Activated gamma-delta T cell treated with Interleukin-2 at 50 U/mL for 16 hours (primary cell): Measurements from ENCODE around the gene DAGLA.

Experiments used
- DNase-seq: peaks from one replicate; pipeline ENCODE4 v3.0.0-alpha.2; 2020

The DAGLA gene

GRCh38 chr11:61768376-61769076 is 88.3 kb downstream of the DAGLA start:
- no peak for DNase-seq

- no peak for DNase-seq
Measured at GRCh38 chr11:61769169-61769920, 89.2 kb downstream of the DAGLA start.

GRCh38 chr11:61769946-61770683 is 89.9 kb downstream of the DAGLA start:
- no peak for DNase-seq

GRCh38 chr11:61771195-61771894 is 91.2 kb downstream of the DAGLA start:
- DNase-seq, result no peak

- no peak for DNase-seq
Measured at GRCh38 chr11:61771985-61772455, 91.8 kb downstream of the DAGLA start.

GRCh38 chr11:61773356-61773755 is 93.2 kb downstream of the DAGLA start:
- no peak for DNase-seq

- DNase-seq, result no peak
Measured at GRCh38 chr11:61773809-61774208, 93.6 kb downstream of the DAGLA start.

- DNase-seq, result no peak
Measured at GRCh38 chr11:61774411-61774810, 94.2 kb downstream of the DAGLA start.

GRCh38 chr11:61775106-61775505 is 94.9 kb downstream of the DAGLA start:
- DNase-seq, result no peak

GRCh38 chr11:61775606-61776554 is 95.7 kb downstream of the DAGLA start:
- DNase-seq, result no peak

GRCh38 chr11:61776561-61777075 is 96.4 kb downstream of the DAGLA start:
- DNase-seq, result peak; percentile 61

GRCh38 chr11:61777234-61778090 is 97.3 kb downstream of the DAGLA start:
- peak; percentile 65 for DNase-seq

- no peak for DNase-seq
Measured at GRCh38 chr11:61778357-61778886, 98.2 kb downstream of the DAGLA start.

GRCh38 chr11:61778920-61779650 is 98.9 kb downstream of the DAGLA start:
- DNase-seq, result no peak

- DNase-seq, result no peak
Measured at GRCh38 chr11:61779666-61780525, 99.7 kb downstream of the DAGLA start.

GRCh38 chr11:61780581-61781162 is 100.5 kb downstream of the DAGLA start:
- no peak for DNase-seq

- no peak for DNase-seq
Measured at GRCh38 chr11:61781585-61781984, 101.4 kb downstream of the DAGLA start.

- no peak for DNase-seq
Measured at GRCh38 chr11:61782299-61782698, 102.1 kb downstream of the DAGLA start.
